Transverse colon (tissue), 4 donors: ENCODE results near the gene SPIRE2. TPM values are rescaled to one million over a fixed set of nuclear protein-coding genes. Genes with fewer than 3 reads are reported as not detected.

Experiments
- DNase-seq: peaks from one replicate; pipeline ENCODE4 v3.0.0-alpha.2; 2019
- H3K27ac ChIP-seq, 4 donors: fragments of 200-600 bp; sonication (generic); 2 replicates each; pipeline ENCODE4 v1.5.1; 2016 to 2018; ENCODE audit warnings: inconsistent platforms in 4 of 4
- H3K27me3 ChIP-seq: fragments of 200-600 bp; sonication (generic); 2 replicates; pipeline ENCODE4 v1.5.1; 2017; ENCODE audit warnings: inconsistent platforms
- H3K36me3 ChIP-seq, 4 donors: fragments of 200-600 bp; sonication (generic); 2 replicates each; pipeline ENCODE4 v1.5.1; 2017 to 2019; ENCODE audit warnings: inconsistent platforms in 4 of 4
- H3K4me1 ChIP-seq, 4 donors: fragments of 200-600 bp; sonication (generic); 2 replicates each; pipeline ENCODE4 v1.5.1; 2017 to 2020; ENCODE audit warnings: inconsistent platforms in 4 of 4
- H3K4me3 ChIP-seq, 4 donors: fragments of 200-600 bp; sonication (generic); 1 replicate in 1 of 4; 2 replicates in 3 of 4; pipeline versions ENCODE4 v1.5.1 to v1.6.1; 2017 to 2019; ENCODE audit warnings: inconsistent platforms in 4 of 4
- H3K9me3 ChIP-seq, 2 donors: fragments of 200-600 bp; sonication (generic); 2 replicates each; pipeline ENCODE4 v1.5.1; 2017 to 2019; ENCODE audit warnings: inconsistent platforms in 2 of 2
- EP300 ChIP-seq: sonication (generic); formaldehyde crosslinking; IDR thresholded peaks from one replicate; pipeline ENCODE4 v1.6.1; 2017; ENCODE audit warnings: antibody characterized with exemption, low read depth
- POLR2A ChIP-seq: fragments of 450-650 bp; IDR thresholded peaks from one replicate; pipeline ENCODE4 v1.6.1; 2016; ENCODE audit warnings: antibody characterized with exemption, mild to moderate bottlenecking, moderate library complexity
- POLR2AphosphoS5 ChIP-seq, 3 donors: sonication (generic); formaldehyde crosslinking; IDR thresholded peaks; one replicate each; pipeline ENCODE4 v1.6.1; 2016; ENCODE audit warnings: antibody characterized with exemption in 3 of 3
- WGBS, 2 donors: methylation state at CpG; one replicate each; pipeline ENCODE4 v1.1.5; 2018; ENCODE audit warnings: low coverage in 1 of 2; 5-methylcytosine and 5-hydroxymethylcytosine counted together
- in situ Hi-C, 4 donors: fragments of 200-750 bp; cut with MboI; loops; one replicate each; pipeline versions ENCODE4 v1.15.0 to v1.15.1; 2017; ENCODE audit warnings: low sequenced_read_pairs in 3 of 4, low pct_ligation_motif_present in 1 of 4, low pct_unique_long_range_greater_than_20kb in 1 of 4
- intact Hi-C: fragments of 100-400 bp; cut with DNase I; formaldehyde crosslinking; loops from one replicate; pipeline ENCODE4 v1.15.1; 2023; ENCODE audit warnings: low total_unique reads
- total RNA-seq, 4 donors: library from RNA; depleted of rRNA; stranded (reverse); fragments of >200 nt; gene quantifications; one replicate each; pipeline ENCODE4 v1.1.0, GENCODE V29; 2016
- TF ChIP-seq, protein P1 (sequence below), 5 experiments: fragments of 200-600 bp in 3 of 5; fragments of 450-650 bp in 2 of 5; sonication (generic) in 3 of 5; IDR thresholded peaks; 1 replicate in 2 of 5; 2 replicates in 3 of 5; pipeline ENCODE4 v1.5.1; 2016 to 2017; ENCODE audit warnings: antibody characterized with exemption in 5 of 5, inconsistent platforms in 3 of 5, mild to moderate bottlenecking in 2 of 5, moderate library complexity in 1 of 5

Gene SPIRE2
- total RNA-seq, 4 donors from 2014 or later, result 79.6 to 190 (median 131) TPM

DNA sequence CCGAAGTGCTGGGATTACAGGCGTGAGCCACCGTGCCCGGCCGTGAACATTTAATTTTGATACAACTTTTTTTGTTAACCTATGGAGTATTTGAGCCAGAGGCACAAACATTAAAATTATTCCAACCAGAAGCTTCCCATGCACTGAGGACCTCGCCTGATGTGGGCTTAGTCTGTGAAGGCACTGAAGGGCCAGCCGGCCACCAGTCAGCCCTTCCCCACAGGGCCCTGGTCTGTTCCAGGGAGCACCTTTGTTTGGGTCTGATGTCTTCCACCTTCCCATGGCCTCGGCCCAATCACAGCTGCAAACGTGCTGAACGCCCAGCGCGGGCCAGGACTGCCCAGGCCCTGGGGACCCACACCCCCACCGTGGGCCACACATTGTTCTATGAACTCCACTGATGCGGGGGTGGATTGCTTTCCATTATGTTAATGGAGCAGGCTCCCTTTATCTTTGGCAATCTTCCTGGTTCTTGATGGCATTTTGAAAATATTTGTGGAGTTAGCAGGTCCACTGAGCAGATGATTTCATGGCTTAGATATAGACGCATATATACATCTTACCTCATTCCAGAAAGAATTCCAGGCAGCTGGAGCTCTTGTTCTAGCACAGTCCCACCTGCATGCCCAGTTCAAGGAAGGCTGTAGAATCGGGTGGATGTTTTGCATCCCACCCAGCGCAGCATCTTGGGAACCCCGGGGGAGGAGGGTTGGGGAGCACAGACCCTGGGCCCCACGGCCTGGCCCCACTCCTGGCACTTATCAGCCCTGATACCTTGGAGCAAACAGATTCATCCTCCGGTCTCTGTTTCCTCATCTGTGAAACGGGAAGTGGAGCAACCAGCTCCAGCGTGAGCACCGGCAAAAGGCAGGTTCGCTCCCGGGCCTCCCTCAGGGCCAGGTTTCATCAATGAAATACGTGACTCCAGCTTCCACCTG, 14.5 kb downstream of the SPIRE2 start:
- TF ChIP-seq, protein P1, sequence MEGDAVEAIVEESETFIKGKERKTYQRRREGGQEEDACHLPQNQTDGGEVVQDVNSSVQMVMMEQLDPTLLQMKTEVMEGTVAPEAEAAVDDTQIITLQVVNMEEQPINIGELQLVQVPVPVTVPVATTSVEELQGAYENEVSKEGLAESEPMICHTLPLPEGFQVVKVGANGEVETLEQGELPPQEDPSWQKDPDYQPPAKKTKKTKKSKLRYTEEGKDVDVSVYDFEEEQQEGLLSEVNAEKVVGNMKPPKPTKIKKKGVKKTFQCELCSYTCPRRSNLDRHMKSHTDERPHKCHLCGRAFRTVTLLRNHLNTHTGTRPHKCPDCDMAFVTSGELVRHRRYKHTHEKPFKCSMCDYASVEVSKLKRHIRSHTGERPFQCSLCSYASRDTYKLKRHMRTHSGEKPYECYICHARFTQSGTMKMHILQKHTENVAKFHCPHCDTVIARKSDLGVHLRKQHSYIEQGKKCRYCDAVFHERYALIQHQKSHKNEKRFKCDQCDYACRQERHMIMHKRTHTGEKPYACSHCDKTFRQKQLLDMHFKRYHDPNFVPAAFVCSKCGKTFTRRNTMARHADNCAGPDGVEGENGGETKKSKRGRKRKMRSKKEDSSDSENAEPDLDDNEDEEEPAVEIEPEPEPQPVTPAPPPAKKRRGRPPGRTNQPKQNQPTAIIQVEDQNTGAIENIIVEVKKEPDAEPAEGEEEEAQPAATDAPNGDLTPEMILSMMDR (IDR thresholded peaks at IDR 0.05), result no peak
- TF ChIP-seq EP300 (no peak), POLR2A (no peak), POLR2AphosphoS5 (IDR thresholded peaks at IDR 0.05) (no peak)
- Histone ChIP-seq H3K4me3 (no peak overlapping the region), H3K27me3 (no peaks in the 10 kb centered on the region), H3K36me3 (no peaks in the 10 kb centered on the region), H3K27ac (peak overlapping the region in 1 of 4 donors; percentile 29), H3K9me3 (no peaks in the 10 kb centered on the region), H3K4me1 (peaks cover 5 to 30% (median 19%) of the 10 kb centered on the region in 4 donors)
- in situ Hi-C loops, result no loop called here
- intact Hi-C loops, result no loop called here
- 81% methylated on average over 25 of the region's 26 CpGs; no CpG with 5 or more reads in 1 of the 2 donors for WGBS, 2 donors
- no peak for DNase-seq

DNA sequence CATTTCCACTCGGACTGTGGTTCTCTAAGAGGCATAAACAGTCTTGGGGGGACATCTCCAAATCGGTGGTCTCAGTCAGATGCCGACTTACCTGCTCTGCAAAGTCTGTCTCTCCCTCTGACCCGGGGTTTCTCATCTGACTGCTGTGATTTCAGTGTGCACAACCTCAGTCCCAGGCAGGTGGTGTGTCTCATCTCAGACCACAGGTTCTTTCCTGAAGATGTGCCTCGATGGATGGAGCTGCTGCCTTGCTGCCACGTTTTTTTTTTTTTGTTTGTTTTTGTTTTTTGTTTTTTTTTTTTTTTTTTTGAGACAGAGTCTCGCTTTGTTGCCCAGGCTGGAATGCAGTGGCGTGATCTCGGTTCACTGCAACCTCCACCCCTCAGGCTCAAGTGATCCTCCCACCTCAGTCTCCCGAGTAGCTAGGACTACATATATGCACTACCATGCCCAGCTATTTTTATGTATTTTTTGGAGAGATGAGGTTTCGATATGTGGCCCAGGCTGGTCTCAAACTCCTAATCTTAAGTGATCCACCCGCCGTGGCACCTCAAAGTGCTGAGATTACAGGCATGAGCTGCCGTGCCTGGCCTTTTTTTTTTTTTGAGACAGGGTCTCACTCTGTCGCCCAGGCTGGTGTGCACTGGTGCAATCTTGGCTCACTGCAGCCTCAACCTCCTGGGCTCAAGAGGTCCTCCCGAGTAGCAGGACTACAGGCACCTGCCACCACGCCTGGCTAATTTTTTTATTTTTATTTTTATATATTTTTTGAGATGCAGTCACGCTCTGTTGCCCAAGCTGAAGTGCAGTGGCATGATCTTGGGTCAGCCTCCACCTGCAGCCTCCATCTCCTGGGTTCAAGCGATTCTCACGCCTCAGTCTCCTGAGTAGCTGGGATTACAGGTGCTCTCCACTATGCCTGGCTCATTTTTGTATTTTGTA, 15.4 kb downstream of the SPIRE2 start:
- in situ Hi-C loops (no loop called here), intact Hi-C loops (no loop called here)
- no peaks in the 10 kb centered on the region for H3K27me3 ChIP-seq
- TF ChIP-seq, protein P1 (IDR thresholded peaks at IDR 0.05), result no peak
- TF ChIP-seq POLR2AphosphoS5 (IDR thresholded peaks at IDR 0.05), result no peak
- H3K36me3 ChIP-seq, result no peaks in the 10 kb centered on the region
- peaks cover 5 to 30% (median 17%) of the 10 kb centered on the region in 4 donors for H3K4me1 ChIP-seq
- no peak for DNase-seq
- H3K4me3 ChIP-seq, result no peak overlapping the region
- no peaks in the 10 kb centered on the region for H3K9me3 ChIP-seq
- peak overlapping the region in 1 of 4 donors; percentile 29 for H3K27ac ChIP-seq
- 62 to 76% methylated on average over 5 to 20 of the region's 20 CpGs for whole genome bisulfite sequencing, 2 donors

DNA sequence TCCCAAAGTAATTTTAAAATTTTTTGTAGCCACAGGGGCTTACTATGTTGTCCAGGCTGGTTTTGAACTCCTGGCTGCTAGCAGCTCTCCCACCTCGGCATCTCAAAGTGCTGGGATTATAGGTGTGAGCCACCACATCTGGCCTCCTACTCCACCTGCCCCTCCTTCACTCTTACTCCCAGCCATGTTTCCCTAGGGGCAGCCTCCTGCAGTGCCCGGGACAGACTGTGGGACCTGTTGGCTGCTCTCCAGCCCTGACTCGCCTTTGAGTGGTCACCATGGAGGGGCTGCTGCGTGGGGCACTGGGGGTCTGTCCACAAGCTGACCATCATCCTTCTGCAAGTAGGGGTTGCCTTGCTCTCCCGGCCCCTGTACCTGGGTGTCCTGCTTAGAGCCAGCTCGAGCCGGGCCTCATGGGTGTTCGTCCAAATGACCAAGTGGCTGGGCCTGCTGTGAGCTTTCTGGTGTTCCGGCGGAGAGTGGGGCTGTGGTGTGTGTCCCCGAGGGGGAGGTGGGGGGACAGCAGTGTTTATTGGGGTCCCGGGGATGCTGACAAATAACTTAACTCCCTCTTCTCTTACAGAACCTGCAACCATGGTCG, 16.6 kb downstream of the SPIRE2 start:
- no peak for TF ChIP-seq POLR2AphosphoS5 (IDR thresholded peaks at IDR 0.05)
- TF ChIP-seq POLR2A, result no peak
- no peak for TF ChIP-seq EP300
- TF ChIP-seq, protein P1 (IDR thresholded peaks at IDR 0.05), result no peak
- H3K4me3 ChIP-seq, result no peak overlapping the region
- intact Hi-C loops, result no loop called here

More for the DNA sequence above, 16.6 kb downstream of the SPIRE2 start:
- no peaks in the 10 kb centered on the region for H3K36me3 ChIP-seq
- H3K9me3 ChIP-seq, result no peaks in the 10 kb centered on the region
- no peak overlapping the region for H3K27ac ChIP-seq
- 78% methylated on average over 13 of the region's 13 CpGs; no CpG with 5 or more reads in 1 of the 2 donors for WGBS, 2 donors
- peaks cover 5 to 29% (median 15%) of the 10 kb centered on the region in 4 donors for H3K4me1 ChIP-seq
- in situ Hi-C loops, result no loop called here
- DNase-seq, result no peak
- H3K27me3 ChIP-seq, result no peaks in the 10 kb centered on the region
